GM23338 (cell line): ENCODE measurements around the gene TAAR6. TPM values are rescaled to one million over a fixed set of nuclear protein-coding genes. Genes with fewer than 3 reads are reported as not detected.

ENCODE experiments used
- ATAC-seq: fragments of 200-7000 bp; cut with Tn5 transposase; 3 replicates; pipeline ENCODE4 v1.9.1; 2020
- DNase-seq: peaks from one replicate; pipeline ENCODE4 v3.0.0-alpha.2; 2015; ENCODE audit warnings: low spot score
- H2AFZ ChIP-seq: fragments of 200-600 bp; sonication (generic); 2 replicates; pipeline ENCODE4 v1.8.0; 2016; ENCODE audit warnings: antibody characterized with exemption, mild to moderate bottlenecking, moderate library complexity
- H3F3A ChIP-seq: fragments of 200-600 bp; sonication (generic); replicated peaks from 2 replicates; pipeline ENCODE4 v1.8.0; 2017; ENCODE audit warnings: antibody characterized with exemption, mixed run types, low read depth
- H3K27ac ChIP-seq: fragments of 200-600 bp; sonication (generic); 2 replicates; pipeline ENCODE4 v1.6.1; 2016; ENCODE audit warnings: low read depth
- H3K27me3 ChIP-seq: fragments of 200-600 bp; sonication (generic); 2 replicates; pipeline ENCODE4 v1.8.0; 2016; ENCODE audit warnings: mild to moderate bottlenecking, mixed run types, moderate library complexity; ENCODE audit not compliant: insufficient read depth
- H3K36me3 ChIP-seq: fragments of 200-600 bp; sonication (generic); 2 replicates; pipeline ENCODE4 v1.8.0; 2016; ENCODE audit warnings: mild to moderate bottlenecking; ENCODE audit not compliant: insufficient read depth
- H3K4me1 ChIP-seq: fragments of 200-600 bp; sonication (generic); 2 replicates; pipeline ENCODE4 v1.8.0; 2016; ENCODE audit warnings: mild to moderate bottlenecking, moderate library complexity; ENCODE audit not compliant: insufficient read depth
- H3K4me2 ChIP-seq: fragments of 200-600 bp; sonication (generic); 2 replicates; pipeline ENCODE4 v1.7.1; 2017; ENCODE audit warnings: mixed run types
- H3K4me3 ChIP-seq: fragments of 200-600 bp; sonication (generic); 2 replicates; pipeline ENCODE4 v1.6.1; 2016; ENCODE audit warnings: mixed run types
- H3K79me2 ChIP-seq: fragments of 200-600 bp; sonication (generic); replicated peaks from 2 replicates; pipeline ENCODE4 v1.8.0; 2017; ENCODE audit warnings: mild to moderate bottlenecking; ENCODE audit not compliant: insufficient read depth
- H3K9me2 ChIP-seq: fragments of 200-600 bp; sonication (generic); 2 replicates; pipeline ENCODE4 v1.8.0; 2017; ENCODE audit not compliant: insufficient read depth
- H4K20me1 ChIP-seq: fragments of 200-600 bp; sonication (generic); replicated peaks from 2 replicates; pipeline ENCODE4 v1.8.0; 2017; ENCODE audit warnings: mild to moderate bottlenecking; ENCODE audit not compliant: insufficient read depth
- H3K27ac Mint-ChIP-seq: 2 replicates; pipeline ENCODE4 v1.8.0; 2020; ENCODE audit warnings: inconsistent platforms, mild to moderate bottlenecking, moderate library complexity, mixed read lengths
- H3K27me3 Mint-ChIP-seq: 3 replicates; pipeline ENCODE4 v1.8.0; 2022; ENCODE audit warnings: low read depth, mild to moderate bottlenecking, moderate library complexity, mixed read lengths, inconsistent platforms; ENCODE audit not compliant: insufficient read depth, poor library complexity
- H3K36me3 Mint-ChIP-seq: 3 replicates; pipeline ENCODE4 v1.8.0; 2021; ENCODE audit warnings: low read depth, mild to moderate bottlenecking, inconsistent platforms, moderate library complexity, mixed read lengths
- H3K4me1 Mint-ChIP-seq: 3 replicates; pipeline ENCODE4 v1.8.0; 2020; ENCODE audit warnings: mild to moderate bottlenecking, inconsistent platforms, mixed read lengths
- H3K4me3 Mint-ChIP-seq: 3 replicates; pipeline ENCODE4 v1.8.0; 2021; ENCODE audit warnings: moderate library complexity, mild to moderate bottlenecking, inconsistent platforms, mixed read lengths
- H3K9me3 Mint-ChIP-seq: 3 replicates; pipeline ENCODE4 v1.8.0; 2020; ENCODE audit warnings: moderate library complexity, mild to moderate bottlenecking, inconsistent platforms, mixed read lengths
- CREB1 ChIP-seq: fragments of 250-450 bp; sonication (Bioruptor Pico); IDR thresholded peaks from 2 replicates; pipeline ENCODE4 v1.5.0; 2020; ENCODE audit warnings: low read depth, mild to moderate bottlenecking, moderate library complexity
- CTCF ChIP-seq, 2 experiments: fragments of 200-600 bp in 1 of 2; sonication (generic) in 1 of 2; conservative IDR thresholded peaks; 2 replicates each; pipeline versions ENCODE4 v1.5.1 to v1.6.1; 2016 to 2017; ENCODE audit warnings: antibody characterized with exemption in 2 of 2, low read depth in 2 of 2, mild to moderate bottlenecking in 2 of 2, moderate library complexity in 1 of 2
- ETS1 ChIP-seq: IDR thresholded peaks from 2 replicates; pipeline ENCODE4 v1.6.1; 2016; ENCODE audit warnings: antibody characterized with exemption
- EZH2 ChIP-seq: fragments of 200-600 bp; sonication (generic); IDR thresholded peaks from one replicate; pipeline ENCODE4 v1.8.0; 2017; ENCODE audit warnings: antibody characterized with exemption, mild to moderate bottlenecking, low read depth; ENCODE audit not compliant: unreplicated experiment
- JUNB ChIP-seq: IDR thresholded peaks from one replicate; pipeline ENCODE4 v1.6.1; 2016; ENCODE audit warnings: antibody characterized with exemption; ENCODE audit not compliant: unreplicated experiment
- STAT1 ChIP-seq: IDR thresholded peaks from one replicate; pipeline ENCODE4 v1.6.1; 2016; ENCODE audit warnings: antibody characterized with exemption; ENCODE audit not compliant: unreplicated experiment
- ZNF462 ChIP-seq: fragments of 250-450 bp; sonication (Bioruptor Pico); IDR thresholded peaks from 2 replicates; pipeline ENCODE4 v1.5.0; 2020; ENCODE audit warnings: mild to moderate bottlenecking, moderate library complexity
- polyA plus RNA-seq: library from polyadenylated mRNA; unstranded; fragments of >200 nt; fragmentation: Nextera tagmentation; extraction: Ambion mirVana; gene quantifications from 2 replicates; pipeline ENCODE4 v1.2.1, GENCODE V29; 2016
- total RNA-seq: library from RNA; depleted of rRNA; stranded (reverse); fragments of >200 nt; shearing (Covaris generic); gene quantifications from 2 replicates; pipeline ENCODE4 v1.2.3, GENCODE V29; 2014

TAAR6 gene
- total and polyA plus RNA-seq, 2 experiments from 2014 or later = not detected

GRCh38 chr6:132566404-132566803, 3.7 kb upstream of the TAAR6 start:
- no peaks in the 10 kb centered on the region for H4K20me1 ChIP-seq
- Mint-ChIP-seq H3K4me3 (no peak overlapping the region), H3K36me3 (no peaks in the 10 kb centered on the region), H3K9me3 (no peaks in the 10 kb centered on the region), H3K4me1 (peaks cover 32% of the 10 kb centered on the region), H3K27ac (no peak overlapping the region), H3K27me3 (peaks cover 3% of the 10 kb centered on the region)
- no peak for DNase-seq
- H3F3A ChIP-seq = no peaks in the 10 kb centered on the region
- no peak overlapping the region for H3K4me2 ChIP-seq
- TF ChIP-seq ETS1 (no peak), STAT1 (no peak), CTCF (conservative IDR thresholded peaks at IDR 0.05; ENCODE audit: low read depth in 2 of 2) (no peak), JUNB (no peak)
- no peak for ATAC-seq
- H3K79me2 ChIP-seq = no peaks in the 10 kb centered on the region
- peaks cover 25% of the 10 kb centered on the region for H3K4me1 ChIP-seq
- no peak overlapping the region for H2AFZ ChIP-seq
- H3K9me2 ChIP-seq = no peaks in the 10 kb centered on the region
- H3K27ac ChIP-seq = no peak overlapping the region
- no peaks in the 10 kb centered on the region for H3K36me3 ChIP-seq
- H3K27me3 ChIP-seq = no peaks in the 10 kb centered on the region
- no peak overlapping the region for H3K4me3 ChIP-seq

- Mint-ChIP-seq H3K4me1 (peaks cover 37% of the 10 kb centered on the region), H3K27me3 (peaks cover 3% of the 10 kb centered on the region), H3K36me3 (no peaks in the 10 kb centered on the region), H3K4me3 (no peak overlapping the region), H3K27ac (peak overlapping the region; percentile 32; the same call in 1 of the 2 replicates), H3K9me3 (no peaks in the 10 kb centered on the region)
- peaks cover 31% of the 10 kb centered on the region for H3K4me1 ChIP-seq
- no peaks in the 10 kb centered on the region for H3K9me2 ChIP-seq
- 0 out of 2 replicates have a peak overlapping the region, but pooled peaks have one; percentile 16 for H3K27ac ChIP-seq
- H2AFZ ChIP-seq = peak overlapping the region; percentile 16
- H3K36me3 ChIP-seq = no peaks in the 10 kb centered on the region
- H4K20me1 ChIP-seq = no peaks in the 10 kb centered on the region
- TF ChIP-seq ZNF462 (CRISPR knock-in tag) = no peak
- no peak for TF ChIP-seq CREB1 (CRISPR knock-in tag)
- TF ChIP-seq EZH2 = no peak
- no peaks in the 10 kb centered on the region for H3K79me2 ChIP-seq
- ATAC-seq (no peak), DNase-seq (no peak)
- no peak overlapping the region for H3K4me3 ChIP-seq
- no peak overlapping the region for H3K4me2 ChIP-seq
- no peaks in the 10 kb centered on the region for H3F3A ChIP-seq
- H3K27me3 ChIP-seq = no peaks in the 10 kb centered on the region
Observed at GRCh38 chr6:132567566-132567965, 2.6 kb upstream of the TAAR6 start.
